GM21825 (cell line): Measurements from ENCODE around the gene KLK3.

Experiments
- ATAC-seq: cut with Tn5 transposase; IDR thresholded peaks from one replicate; pipeline ENCODE4 v1.9.1; 2021; ENCODE audit warnings: mild to moderate bottlenecking, moderate library complexity; ENCODE audit not compliant: unreplicated experiment

The KLK3 gene

DNA sequence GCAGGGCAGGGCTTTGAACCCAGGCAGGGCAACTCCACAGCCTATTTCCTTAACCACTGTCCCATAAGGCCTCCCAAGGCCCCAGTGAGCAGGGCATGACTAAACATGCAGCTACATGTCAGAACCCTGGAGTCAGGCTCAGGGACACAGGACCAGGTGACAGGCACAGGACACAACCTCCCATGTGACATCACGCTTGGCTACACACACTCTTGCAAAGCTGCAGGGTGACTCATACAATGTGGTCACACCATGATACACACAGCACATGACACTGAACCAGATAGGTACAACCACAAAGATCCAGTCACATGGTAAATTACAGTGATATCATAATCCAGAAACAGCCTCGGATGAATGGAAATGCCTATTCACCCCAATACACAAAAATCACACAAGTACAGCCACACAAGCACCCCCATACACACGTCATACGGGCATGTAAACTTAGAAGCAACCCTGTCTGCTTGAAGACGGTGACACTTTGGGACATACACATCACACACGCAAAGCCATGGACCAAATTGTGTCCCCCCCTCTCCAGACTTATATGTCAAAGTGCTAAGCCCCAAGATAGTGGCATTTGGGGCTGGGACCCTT lies 42.0 kb downstream of the KLK3 start:
- ATAC-seq = peak; percentile 79

DNA sequence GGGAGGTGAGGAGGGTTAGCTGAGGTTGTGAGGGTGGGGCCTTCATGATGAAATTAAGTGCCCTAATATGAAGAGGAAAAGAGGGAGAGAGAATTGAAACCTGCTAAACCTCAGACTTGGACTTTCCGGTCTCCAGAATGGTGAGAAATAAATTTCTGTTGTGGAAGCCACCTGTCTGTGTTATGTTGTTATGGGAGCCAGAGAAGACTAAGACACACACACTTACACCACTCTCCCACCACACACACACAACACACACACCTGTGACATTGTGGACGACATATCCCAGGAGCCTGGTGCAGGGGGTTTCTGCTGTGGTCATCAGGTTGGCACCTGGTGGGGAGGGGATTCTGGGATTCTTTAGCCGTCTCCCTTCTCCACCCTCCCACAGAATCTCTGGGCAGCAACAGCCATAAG lies 42.5 kb downstream of the KLK3 start:
- peak; percentile 19 for ATAC-seq

DNA sequence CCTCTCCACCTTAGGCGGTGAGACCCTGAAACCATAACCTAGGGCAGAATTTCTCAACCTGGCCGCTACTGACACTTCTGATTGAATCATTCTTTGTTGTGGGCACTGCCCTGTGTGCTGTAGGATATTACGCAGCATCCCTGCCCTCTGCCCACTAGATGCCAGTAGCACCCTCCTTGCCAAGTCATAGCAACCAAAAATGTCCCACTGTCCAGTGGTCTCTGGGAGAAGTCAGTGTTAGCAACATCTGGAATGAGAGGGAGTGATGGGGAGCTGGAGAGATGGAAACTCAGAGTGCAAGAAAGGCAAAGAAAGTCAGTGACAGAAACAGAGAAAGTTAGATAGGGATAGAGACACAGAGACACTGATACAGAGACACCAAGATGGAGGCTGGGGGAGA lies 42.9 kb downstream of the KLK3 start:
- peak; percentile 9 for ATAC-seq

DNA sequence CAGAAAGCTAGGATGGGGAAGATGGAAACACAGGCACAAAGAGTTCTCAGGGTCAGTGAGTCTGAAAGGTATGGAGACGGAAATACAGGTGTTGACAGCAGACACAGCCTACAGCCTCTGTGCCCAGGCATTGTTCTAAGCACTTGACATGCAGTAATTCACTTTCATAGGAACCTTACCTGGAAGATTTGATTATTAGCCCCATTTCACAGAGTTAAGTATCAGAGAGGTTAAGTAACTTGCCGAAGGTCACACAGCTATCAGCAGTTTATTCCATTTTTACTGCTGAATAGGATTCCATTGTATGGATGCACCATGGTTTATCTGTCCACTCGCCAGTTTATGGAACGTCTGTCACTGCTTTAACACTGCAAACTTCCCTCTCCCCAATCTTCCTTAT lies 43.3 kb downstream of the KLK3 start:
- ATAC-seq = no peak

DNA sequence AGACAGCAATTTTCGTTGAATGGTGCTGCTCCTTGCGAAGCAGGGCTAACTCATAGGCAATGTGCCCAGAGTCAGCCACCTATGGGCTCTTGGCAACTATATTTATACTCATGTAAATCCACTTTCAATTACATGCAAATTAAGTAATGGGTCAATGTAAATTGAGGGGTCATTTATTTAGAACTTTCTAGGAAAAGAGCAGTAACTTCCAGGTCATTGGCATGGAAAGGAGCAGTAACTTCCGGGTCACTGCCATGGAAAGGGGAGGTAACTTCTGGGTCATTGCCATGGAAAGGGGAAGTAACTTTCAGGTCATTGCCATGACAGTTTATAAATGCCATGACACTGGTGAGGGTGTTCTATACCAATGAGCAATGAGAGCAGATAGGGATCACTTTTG lies 44.9 kb downstream of the KLK3 start:
- ATAC-seq = no peak

DNA sequence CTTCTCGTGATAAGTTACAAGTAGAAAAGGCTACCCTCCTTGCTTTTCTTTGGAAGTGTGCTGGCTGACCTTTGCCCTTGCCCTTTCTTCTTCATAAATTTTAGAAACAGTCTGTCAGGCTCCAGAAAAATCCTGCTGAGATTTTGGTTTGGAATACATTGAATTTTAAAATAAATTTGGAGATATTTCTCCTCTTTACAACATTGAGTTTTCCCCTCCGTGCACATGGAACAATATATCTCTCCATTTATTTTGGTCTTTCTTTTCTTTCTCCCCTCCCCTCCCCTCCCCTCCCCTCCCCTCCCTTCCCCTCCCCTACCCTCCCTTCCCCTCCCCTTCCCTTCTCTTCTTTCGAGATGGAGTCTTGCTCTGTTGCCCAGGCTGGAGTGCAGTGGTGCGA lies 47.9 kb downstream of the KLK3 start:
- no peak for ATAC-seq

DNA sequence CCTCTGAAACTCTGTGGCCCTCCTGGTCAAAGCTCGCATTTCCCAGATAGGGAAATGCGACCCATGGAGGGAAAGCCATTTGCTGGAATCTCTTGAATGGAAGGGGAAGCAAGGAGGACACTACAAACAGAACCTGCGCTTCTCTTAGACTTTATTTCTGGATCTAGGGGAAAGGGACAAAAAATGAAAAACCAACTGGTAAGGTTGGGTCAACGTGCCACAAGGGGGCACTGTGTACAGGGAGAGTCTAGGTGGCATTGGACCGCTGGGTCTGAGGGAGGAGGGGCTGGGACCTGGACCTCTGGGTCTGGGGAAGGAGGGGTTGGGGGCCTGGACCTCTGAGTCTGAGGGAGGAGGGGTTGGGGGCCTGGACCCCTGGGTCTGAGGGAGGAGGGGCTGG lies 51.5 kb downstream of the KLK3 start:
- no peak for ATAC-seq

DNA sequence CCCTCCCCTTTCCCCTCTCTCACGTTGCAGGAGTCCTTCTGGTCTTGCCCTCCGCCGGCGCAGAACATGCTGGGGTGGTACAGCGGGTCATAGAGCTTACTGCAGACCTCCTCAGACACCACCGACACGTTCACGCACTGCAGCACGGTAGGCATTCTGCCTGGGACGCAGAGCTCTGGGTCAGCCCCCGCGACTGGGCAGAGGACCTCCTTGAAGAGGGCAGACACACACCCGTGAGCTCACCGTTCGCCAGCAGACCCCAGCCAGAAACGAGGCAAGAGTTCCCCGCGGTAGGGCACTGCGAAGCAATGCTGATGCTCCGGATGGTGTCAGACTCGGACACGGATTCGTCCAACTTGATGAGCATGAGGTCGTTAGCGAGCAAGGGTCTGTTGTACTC lies 53.6 kb downstream of the KLK3 start:
- no peak for ATAC-seq

DNA sequence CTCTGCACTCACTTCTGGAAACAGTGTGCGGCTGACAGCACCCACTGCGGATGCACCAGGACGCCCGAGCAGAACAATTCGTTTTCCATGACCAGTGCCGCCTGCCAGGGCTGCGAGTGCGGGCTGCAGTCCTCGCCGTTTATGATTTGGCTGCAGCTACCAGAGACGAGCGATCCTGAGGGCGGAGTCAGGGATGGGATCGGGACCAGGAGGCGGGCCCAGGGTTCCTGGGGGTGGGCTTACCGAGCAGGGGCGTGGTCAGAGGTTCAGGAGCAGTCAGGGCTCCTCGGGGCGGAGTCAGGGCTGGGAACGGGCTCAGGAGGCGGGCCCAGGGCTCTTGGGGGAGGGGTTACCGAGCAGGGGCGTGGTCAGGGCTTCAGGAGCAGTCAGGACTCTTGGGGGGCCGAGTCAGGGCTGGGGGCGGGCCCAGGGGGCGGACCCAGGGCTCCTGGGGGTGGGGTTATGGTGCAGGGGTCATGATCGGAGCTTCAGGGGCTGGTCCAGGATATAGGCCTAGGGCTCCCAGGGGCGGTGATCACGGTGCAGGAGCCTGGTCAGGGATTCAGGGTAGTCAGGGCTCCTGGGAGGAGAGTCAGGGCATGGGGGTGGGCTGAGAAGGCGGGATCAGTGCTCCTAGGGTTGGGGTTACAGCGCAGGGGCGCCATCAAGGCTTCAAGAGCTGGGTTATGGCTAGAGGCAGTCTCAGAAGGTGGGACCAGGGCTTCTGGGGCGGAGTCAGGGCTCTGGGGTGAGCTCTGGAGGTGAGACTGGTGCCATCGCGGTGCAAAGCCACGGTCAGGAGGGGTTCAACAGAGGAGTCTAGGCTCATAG lies 54.7 kb downstream of the KLK3 start:
- peak; percentile 52 for ATAC-seq
